HEK293T (cell line): ENCODE data around the gene MS4A1.

Experiments used
- CTCF ChIA-PET: fragments of 350-600 bp; formaldehyde crosslinking; extraction: SDS; loops from one replicate; lab custom pipeline; 2021; ENCODE audit warnings: antibody characterized with exemption, inconsistent platforms; lab: Yijun Ruan, JAX
- POLR2A ChIA-PET: fragments of 350-600 bp; formaldehyde crosslinking; extraction: SDS; loops from one replicate; lab custom pipeline; 2020; ENCODE audit warnings: antibody characterized with exemption, inconsistent platforms; lab: Yijun Ruan, JAX
- DNase-seq: peaks from one replicate; pipeline ENCODE4 v3.0.0; 2012; ENCODE audit warnings: mixed read lengths; ENCODE audit errors: extremely low spot score
- BHLHE40 ChIP-seq: fragments of 450-650 bp; IDR thresholded peaks from 2 replicates; pipeline ENCODE4 v1.6.1; 2016; ENCODE audit warnings: mild to moderate bottlenecking, moderate library complexity, borderline replicate concordance
- CTBP1 ChIP-seq: fragments of 450-650 bp; IDR thresholded peaks from 2 replicates; pipeline ENCODE4 v1.6.1; 2016; ENCODE audit warnings: borderline replicate concordance
- ELF4 ChIP-seq: fragments of 450-650 bp; IDR thresholded peaks from 2 replicates; pipeline ENCODE4 v1.6.1; 2017; ENCODE audit warnings: antibody characterized with exemption
- FOXA1 ChIP-seq: fragments of 450-650 bp; IDR thresholded peaks from 2 replicates; pipeline ENCODE4 v1.6.1; 2016; ENCODE audit warnings: mild to moderate bottlenecking
- FOXK2 ChIP-seq: fragments of 450-650 bp; IDR thresholded peaks from 2 replicates; pipeline ENCODE4 v1.6.1; 2016; ENCODE audit warnings: mild to moderate bottlenecking
- FOXM1 ChIP-seq: fragments of 450-650 bp; IDR thresholded peaks from 2 replicates; pipeline ENCODE4 v1.6.1; 2017; ENCODE audit warnings: mild to moderate bottlenecking, borderline replicate concordance
- L3MBTL2 ChIP-seq: fragments of 450-650 bp; conservative IDR thresholded peaks from 2 replicates; pipeline ENCODE4 v1.6.1; 2016; ENCODE audit warnings: mild to moderate bottlenecking
- LEF1 ChIP-seq: fragments of 450-650 bp; IDR thresholded peaks from 2 replicates; pipeline ENCODE4 v1.6.1; 2017; ENCODE audit warnings: mild to moderate bottlenecking, borderline replicate concordance
- NFRKB ChIP-seq: fragments of 450-650 bp; IDR thresholded peaks from 2 replicates; pipeline ENCODE4 v1.6.1; 2016; ENCODE audit warnings: mild to moderate bottlenecking, moderate library complexity
- PKNOX1 ChIP-seq: fragments of 450-650 bp; IDR thresholded peaks from 2 replicates; pipeline ENCODE4 v1.6.1; 2016
- ZNF384 ChIP-seq: fragments of 450-650 bp; IDR thresholded peaks from 2 replicates; pipeline ENCODE4 v1.6.1; 2016

Gene MS4A1

GRCh38 chr11:60513496-60514460 lies 58.1 kb downstream of the MS4A1 start:
- no peak for DNase-seq
- no peak for TF ChIP-seq L3MBTL2
- TF ChIP-seq NFRKB = no peak
- no peak for TF ChIP-seq ZNF384
- no peak for TF ChIP-seq ELF4
- TF ChIP-seq FOXA1 = no peak
- ChIA-PET CTCF (interaction anchor here (0.6 kb wide), 1 partner anchor 1342 kb away, joined by 5 read pairs; the partner anchor contains the start of gene DTX4), POLR2A (no interaction called here)

GRCh38 chr11:60515144-60515855 lies 59.7 kb downstream of the MS4A1 start, which contains the start of gene MS4A13:
MS4A13 (plus strand) TSS chr11:60515392; CDS start chr11:60518084, 2,692 bp downstream.
- no peak for DNase-seq
- ChIA-PET CTCF (no interaction called here), POLR2A (no interaction called here)
- TF ChIP-seq L3MBTL2 (no peak), BHLHE40 (no peak), FOXA1 (no peak), LEF1 (no peak), ELF4 (no peak), FOXM1 (no peak), FOXK2 (no peak), PKNOX1 (no peak), CTBP1 (no peak)
